CD4-positive, alpha-beta T cell (primary cell): ENCODE data around the gene TMC6. TPM values are rescaled to one million over a fixed set of nuclear protein-coding genes. Genes with fewer than 3 reads are reported as not detected.

Experiments
- ATAC-seq: fragments of 200-7000 bp; cut with Tn5 transposase; one replicate; pipeline ENCODE4 v1.10.0; 2022; ENCODE audit warnings: mild to moderate bottlenecking; ENCODE audit not compliant: poor library complexity
- CTCF ChIA-PET: fragments of 350-600 bp; sonication (Branson Sonifier 250); formaldehyde crosslinking; loops from one replicate; lab custom pipeline; 2021; ENCODE audit warnings: antibody characterized with exemption, inconsistent platforms; lab: Charles Lee
- POLR2A ChIA-PET: fragments of 350-600 bp; sonication (Branson Sonifier 250); formaldehyde crosslinking; loops from one replicate; lab custom pipeline; 2021; ENCODE audit warnings: antibody characterized with exemption, inconsistent platforms; lab: Charles Lee
- DNase-seq, 14 experiments: peaks; one replicate each; pipeline ENCODE4 v3.0.0-alpha.2; 2013 to 2020; ENCODE audit warnings: mixed read lengths in 2 of 14
- H3K27ac ChIP-seq, 2 donors: one replicate each; pipeline versions ENCODE4 v1.5.1 to v1.7.0; 2013; ENCODE audit warnings: low read length in 2 of 2, low read depth in 1 of 2, mild to moderate bottlenecking in 1 of 2
- H3K27me3 ChIP-seq, 2 experiments: 1 replicate in 1 of 2; 2 replicates in 1 of 2; pipeline versions ENCODE4 v1.6.1 to v1.7.0; 2013; ENCODE audit warnings: low read length in 2 of 2, control low read depth in 1 of 2, mild to moderate bottlenecking in 1 of 2, moderate library complexity in 1 of 2; ENCODE audit not compliant: insufficient read depth in 2 of 2, control insufficient read depth in 1 of 2
- H3K36me3 ChIP-seq: one replicate; pipeline ENCODE4 v1.6.1; 2013; ENCODE audit warnings: low read length, control low read depth; ENCODE audit not compliant: insufficient read depth
- H3K4me1 ChIP-seq: one replicate; pipeline ENCODE4 v1.6.1; 2013; ENCODE audit warnings: low read length, control low read depth; ENCODE audit not compliant: insufficient read depth
- H3K4me3 ChIP-seq: one replicate; pipeline ENCODE4 v1.5.1; 2013; ENCODE audit warnings: mild to moderate bottlenecking, low read length, moderate library complexity
- H3K9me3 ChIP-seq, 2 experiments: 1 replicate in 1 of 2; 2 replicates in 1 of 2; pipeline versions ENCODE4 v1.6.1 to v1.7.0; 2013; ENCODE audit warnings: low read length in 2 of 2, mild to moderate bottlenecking in 2 of 2, control low read depth in 1 of 2, moderate library complexity in 1 of 2; ENCODE audit not compliant: control insufficient read depth in 1 of 2, insufficient read depth in 1 of 2
- H3K27ac Mint-ChIP-seq: one replicate; pipeline ENCODE4 v1.8.0; 2020; ENCODE audit warnings: mixed read lengths
- H3K27me3 Mint-ChIP-seq: one replicate; pipeline ENCODE4 v1.8.0; 2021; ENCODE audit warnings: mixed read lengths
- H3K36me3 Mint-ChIP-seq: one replicate; pipeline ENCODE4 v1.8.0; 2021; ENCODE audit warnings: low read depth, mixed read lengths
- H3K4me1 Mint-ChIP-seq: one replicate; pipeline ENCODE4 v1.8.0; 2021; ENCODE audit warnings: low read depth, mixed read lengths
- H3K4me3 Mint-ChIP-seq: one replicate; pipeline ENCODE4 v1.8.0; 2020; ENCODE audit warnings: mild to moderate bottlenecking, mixed read lengths
- H3K9me3 Mint-ChIP-seq: one replicate; pipeline ENCODE4 v1.8.0; 2020; ENCODE audit warnings: mixed read lengths
- CTCF ChIP-seq: fragments of 200-600 bp; IDR thresholded peaks from one replicate; pipeline ENCODE4 v1.8.0; 2022; ENCODE audit warnings: antibody characterized with exemption, mild to moderate bottlenecking
- intact Hi-C, 2 experiments: fragments of 100-400 bp; cut with DNase I in 1 of 2; cut with micrococcal nuclease in 1 of 2; formaldehyde crosslinking; loops; one replicate each; pipeline versions ENCODE4 v1.15.1 to v1.9.0; 2023 to 2025; cut with DNase I, micrococcal nuclease
- total RNA-seq, 174 experiments: library from RNA in 2 of 174; stranded (reverse) in 2 of 174; gene quantifications; one replicate each; pipeline ENCODE4 v1.2.3 and lab custom pipeline; 2021 to 2026

TMC6 gene
- total RNA-seq, 2 experiments from 2014 or later: 645 to 659 TPM

GRCh38 chr17:78151514-78152008, 23.0 kb upstream of the TMC6 start:
- peaks cover 23% of the 10 kb centered on the region for H3K4me1 ChIP-seq
- no peak for TF ChIP-seq CTCF
- no peak for ATAC-seq
- no peak overlapping the region for H3K4me3 ChIP-seq
- H3K9me3 ChIP-seq: no peaks in the 10 kb centered on the region
- no peaks in the 10 kb centered on the region for H3K27me3 ChIP-seq
- Mint-ChIP-seq H3K4me3 (no peak overlapping the region), H3K4me1 (peaks cover 14% of the 10 kb centered on the region), H3K27ac (no peak overlapping the region), H3K36me3 (no peaks in the 10 kb centered on the region), H3K9me3 (no peaks in the 10 kb centered on the region), H3K27me3 (no peaks in the 10 kb centered on the region)
- H3K27ac ChIP-seq: no peak overlapping the region
- H3K36me3 ChIP-seq: no peaks in the 10 kb centered on the region
- DNase-seq: no peak
- POLR2A ChIA-PET: interaction anchor here (2.0 kb wide), 1 partner anchor 9 kb away, joined by 10 read pairs; no protein-coding TSS in a partner anchor
- CTCF ChIA-PET: interaction anchor here (0.6 kb wide), 1 partner anchor 14 kb away, joined by 4 read pairs; no protein-coding TSS in a partner anchor
- intact Hi-C loops: no loop called here

GRCh38 chr17:78148286-78149016, 19.9 kb upstream of the TMC6 start:
- POLR2A ChIA-PET: interaction anchor here (0.5 to 1.5 kb wide), 2 partner anchors 12 to 34 kb away, joined by 3 read pairs; no protein-coding TSS in a partner anchor

More at GRCh38 chr17:78148286-78149016, 19.9 kb upstream of the TMC6 start:
- Mint-ChIP-seq H3K9me3 (no peaks in the 10 kb centered on the region), H3K4me1 (peaks cover 18% of the 10 kb centered on the region), H3K4me3 (no peak overlapping the region), H3K27ac (no peak overlapping the region), H3K27me3 (no peaks in the 10 kb centered on the region), H3K36me3 (no peaks in the 10 kb centered on the region)
- no peak for TF ChIP-seq CTCF
- Histone ChIP-seq H3K27ac (no peak overlapping the region), H3K27me3 (no peaks in the 10 kb centered on the region), H3K9me3 (no peaks in the 10 kb centered on the region), H3K4me1 (peaks cover 42% of the 10 kb centered on the region), H3K4me3 (no peak overlapping the region), H3K36me3 (no peaks in the 10 kb centered on the region)
- intact Hi-C loops: loop anchor here in 1 of 2 experiments (5.0 kb wide), 1 partner anchor 36 kb away; no protein-coding TSS in a partner anchor
- DNase-seq: no peak
- CTCF ChIA-PET: no interaction called here
- no peak for ATAC-seq
